A673 (cell line): ENCODE measurements around the gene SLC44A2. TPM values are rescaled to one million over a fixed set of nuclear protein-coding genes. Genes with fewer than 3 reads are reported as not detected.

Experiments
- BruUV-seq: library from RNA; stranded (reverse); fragments of 400-500 nt; replicated peaks from 2 replicates; lab custom pipeline; 2021; lab: Mats Ljungman, UMichigan
- CTCF ChIA-PET: fragments of 300-600 bp; sonication (Branson Sonifier 250); formaldehyde crosslinking; loops from one replicate; lab custom pipeline; 2022; ENCODE audit warnings: antibody characterized with exemption; lab: Charles Lee
- POLR2A ChIA-PET: fragments of 300-600 bp; sonication (Branson Sonifier 250); formaldehyde crosslinking; loops from one replicate; lab custom pipeline; 2022; ENCODE audit warnings: antibody characterized with exemption; ENCODE audit not compliant: low non-redundant PET; lab: Charles Lee
- DNase-seq: peaks from one replicate; pipeline ENCODE4 v3.0.0-alpha.2; 2015; ENCODE audit warnings: low spot score
- H3K27ac ChIP-seq: fragments of 200-600 bp; sonication (generic); 2 replicates; pipeline ENCODE4 v1.5.1; 2016; ENCODE audit warnings: mixed run types, low read depth, mild to moderate bottlenecking, mixed read lengths, antibody characterized with exemption, low read length; ENCODE audit not compliant: poor library complexity, severe bottlenecking
- H3K27me3 ChIP-seq: fragments of 200-600 bp; sonication (generic); replicated peaks from 2 replicates; pipeline ENCODE4 v1.6.1; 2017; ENCODE audit warnings: mixed run types, low read depth, mild to moderate bottlenecking, mixed read lengths, antibody characterized with exemption, low read length; ENCODE audit not compliant: insufficient read depth, poor library complexity
- H3K36me3 ChIP-seq: fragments of 200-600 bp; sonication (generic); 2 replicates; pipeline ENCODE4 v1.6.1; 2016; ENCODE audit warnings: mixed run types, mild to moderate bottlenecking, mixed read lengths, antibody characterized with exemption, low read length; ENCODE audit not compliant: insufficient read depth, poor library complexity, severe bottlenecking
- H3K4me1 ChIP-seq: fragments of 200-600 bp; sonication (generic); 2 replicates; pipeline ENCODE4 v1.6.1; 2017; ENCODE audit warnings: mixed run types, mild to moderate bottlenecking, mixed read lengths, antibody characterized with exemption, low read length; ENCODE audit not compliant: insufficient read depth, poor library complexity, severe bottlenecking
- H3K4me3 ChIP-seq: fragments of 200-600 bp; sonication (generic); 2 replicates; pipeline ENCODE4 v1.5.1; 2016; ENCODE audit warnings: low read depth, mixed run types, mild to moderate bottlenecking, mixed read lengths, low read length; ENCODE audit not compliant: poor library complexity, severe bottlenecking
- H3K9me3 ChIP-seq: fragments of 200-600 bp; sonication (generic); 2 replicates; pipeline ENCODE4 v1.6.1; 2016; ENCODE audit warnings: mixed run types, low read depth, mild to moderate bottlenecking, mixed read lengths, antibody characterized with exemption, low read length; ENCODE audit not compliant: poor library complexity, severe bottlenecking
- CTCF ChIP-seq: fragments of 300-800, 200-600 bp; sonication (generic); conservative IDR thresholded peaks from 2 replicates; pipeline ENCODE4 v1.5.1; 2017; ENCODE audit warnings: low read depth, mild to moderate bottlenecking, antibody characterized with exemption, low read length, moderate library complexity, mixed read lengths
- EZH2 ChIP-seq: fragments of 200-600 bp; sonication (generic); IDR thresholded peaks from 2 replicates; pipeline ENCODE4 v1.6.1; 2017; ENCODE audit warnings: borderline replicate concordance, low read depth, mild to moderate bottlenecking, mixed read lengths, antibody characterized with exemption, low read length; ENCODE audit not compliant: poor library complexity, severe bottlenecking
- intact Hi-C: fragments of 100-400 bp; cut with micrococcal nuclease; formaldehyde crosslinking; loops from one replicate; pipeline ENCODE4 v1.10.0; 2022; ENCODE audit not compliant: unreplicated experiment
- total RNA-seq: library from RNA; stranded (reverse); gene quantifications from 2 replicates; pipeline ENCODE4 v1.2.3, GENCODE V29; 2021

Gene SLC44A2
- total RNA-seq, 1 experiment from 2014 or later, result 35.4 TPM

GRCh38 chr19:10680545-10681135 is 55.3 kb downstream of the SLC44A2 start:
- peak overlapping the region; percentile 21 for H3K27ac ChIP-seq
- no TSS peak for BruUV-seq
- H3K27me3 ChIP-seq, result no peaks in the 10 kb centered on the region
- H3K4me3 ChIP-seq, result no peak overlapping the region
- ChIA-PET POLR2A (no interaction called here), CTCF (interaction anchor here (0.6 kb wide), 1 partner anchor 259 kb away, joined by 8 read pairs; no protein-coding TSS in a partner anchor)
- no peaks in the 10 kb centered on the region for H3K4me1 ChIP-seq
- H3K36me3 ChIP-seq, result peaks cover 94% of the 10 kb centered on the region
- intact Hi-C loops, result no loop called here
- DNase-seq, result no peak
- TF ChIP-seq EZH2, result no peak
- no peak for TF ChIP-seq CTCF
- H3K9me3 ChIP-seq, result no peaks in the 10 kb centered on the region

- TF ChIP-seq EZH2, result no peak
- no peak for TF ChIP-seq CTCF
- intact Hi-C loops, result no loop called here
- BruUV-seq, result no TSS peak
- DNase-seq, result no peak
- H3K9me3 ChIP-seq, result no peaks in the 10 kb centered on the region
- ChIA-PET POLR2A (no interaction called here), CTCF (interaction anchor here (0.6 kb wide), 1 partner anchor 261 kb away, joined by 3 read pairs; no protein-coding TSS in a partner anchor)
- H3K27me3 ChIP-seq, result no peaks in the 10 kb centered on the region
- H3K27ac ChIP-seq, result peak overlapping the region; percentile 30
- H3K36me3 ChIP-seq, result peaks cover 100% of the 10 kb centered on the region
- H3K4me1 ChIP-seq, result no peaks in the 10 kb centered on the region
- H3K4me3 ChIP-seq, result no peak overlapping the region
Observed at GRCh38 chr19:10681658-10682057, 56.3 kb downstream of the SLC44A2 start.

- peak overlapping the region; percentile 30 for H3K27ac ChIP-seq
- CTCF ChIA-PET, result interaction anchor here (1.0 to 1.4 kb wide), 2 partner anchors 17 to 101 kb away, joined by 3 to 4 read pairs; no protein-coding TSS in a partner anchor
- TF ChIP-seq EZH2 (no peak), CTCF (no peak)
- H3K36me3 ChIP-seq, result peaks cover 100% of the 10 kb centered on the region
- no TSS peak for BruUV-seq
- no peak overlapping the region for H3K4me3 ChIP-seq
- H3K9me3 ChIP-seq, result no peaks in the 10 kb centered on the region
- intact Hi-C loops, result no loop called here
- H3K27me3 ChIP-seq, result no peaks in the 10 kb centered on the region
- H3K4me1 ChIP-seq, result no peaks in the 10 kb centered on the region
- POLR2A ChIA-PET, result no interaction called here
- DNase-seq, result no peak
Observed at GRCh38 chr19:10682397-10683063, 57.2 kb downstream of the SLC44A2 start.
